ENCODE data around the gene TSPY9.
"Not testable (repeated sequence)": the region's sequence is repeated elsewhere in the genome, so short reads cannot be mapped to it uniquely, and the experiment has no call there.

TSPY9 gene

GRCh38 chrY:9486967-9487366 is at the start of gene TSPY9:
TSPY9 (plus strand) TSS chrY:9487267; CDS start chrY:9487313, 46 bp downstream.
- DNase-seq, result not testable (repeated sequence)

DNA sequence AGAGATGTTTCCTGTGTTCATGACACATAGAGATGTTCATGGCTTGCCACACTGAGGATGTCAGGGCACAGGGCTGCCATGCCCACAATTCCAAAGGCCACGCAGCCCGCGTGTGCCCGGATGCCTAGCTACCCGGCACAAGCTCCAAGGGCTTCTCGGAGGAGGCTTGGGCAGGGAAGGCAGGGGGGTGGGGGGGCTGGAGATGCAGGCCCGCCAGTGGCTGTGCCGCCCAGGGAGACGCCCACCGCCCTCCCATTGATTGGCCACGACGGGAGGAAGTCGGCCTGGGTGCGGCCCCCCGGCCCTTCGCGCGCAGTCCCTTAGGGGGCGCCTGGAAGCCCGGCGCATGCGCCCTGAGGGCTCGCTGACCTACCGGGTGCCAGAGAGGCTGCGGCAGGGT is 20.4 kb upstream of the TSPY9 start, which contains the start of gene TSPY1:
TSS of gene TSPY1 (plus strand) at position 301 of the 400 bp plus-strand sequence. CDS start at position 347, 46 bp downstream.
- not testable (repeated sequence) for DNase-seq

GRCh38 chrY:9504396-9504795 is 17.3 kb downstream of the TSPY9 start:
- DNase-seq, result not testable (repeated sequence)

GRCh38 chrY:9516287-9516686 is 29.2 kb downstream of the TSPY9 start:
- DNase-seq, result not testable (repeated sequence)

DNA sequence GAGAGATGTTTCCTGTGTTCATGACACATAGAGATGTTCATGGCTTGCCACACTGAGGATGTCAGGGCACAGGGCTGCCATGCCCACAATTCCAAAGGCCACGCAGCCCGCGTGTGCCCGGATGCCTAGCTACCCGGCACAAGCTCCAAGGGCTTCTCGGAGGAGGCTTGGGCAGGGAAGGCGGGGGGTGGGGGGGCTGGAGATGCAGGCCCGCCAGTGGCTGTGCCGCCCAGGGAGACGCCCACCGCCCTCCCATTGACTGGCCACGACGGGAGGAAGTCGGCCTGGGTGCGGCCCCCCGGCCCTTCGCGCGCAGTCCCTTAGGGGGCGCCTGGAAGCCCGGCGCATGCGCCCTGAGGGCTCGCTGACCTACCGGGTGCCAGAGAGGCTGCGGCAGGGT is 40.5 kb downstream of the TSPY9 start, which contains the start of gene TSPY10:
TSS of gene TSPY10 (plus strand) at position 301 of the 400 bp plus-strand sequence. CDS start at position 347, 46 bp downstream.
- not testable (repeated sequence) for DNase-seq

Measured in NCI-H748 treated with DMSO at 0.1 percent for 48 hours (cell line).